IPS-NIHi11 (cell line): ENCODE measurements around the gene LMF2.
"Not testable (repeated sequence)": the region's sequence is repeated elsewhere in the genome, so short reads cannot be mapped to it uniquely, and the experiment has no call there.

Experiments used
- DNase-seq: peaks from one replicate; pipeline ENCODE4 v3.0.0; 2012; ENCODE audit warnings: mixed read lengths, low spot score

Gene LMF2, protein sequence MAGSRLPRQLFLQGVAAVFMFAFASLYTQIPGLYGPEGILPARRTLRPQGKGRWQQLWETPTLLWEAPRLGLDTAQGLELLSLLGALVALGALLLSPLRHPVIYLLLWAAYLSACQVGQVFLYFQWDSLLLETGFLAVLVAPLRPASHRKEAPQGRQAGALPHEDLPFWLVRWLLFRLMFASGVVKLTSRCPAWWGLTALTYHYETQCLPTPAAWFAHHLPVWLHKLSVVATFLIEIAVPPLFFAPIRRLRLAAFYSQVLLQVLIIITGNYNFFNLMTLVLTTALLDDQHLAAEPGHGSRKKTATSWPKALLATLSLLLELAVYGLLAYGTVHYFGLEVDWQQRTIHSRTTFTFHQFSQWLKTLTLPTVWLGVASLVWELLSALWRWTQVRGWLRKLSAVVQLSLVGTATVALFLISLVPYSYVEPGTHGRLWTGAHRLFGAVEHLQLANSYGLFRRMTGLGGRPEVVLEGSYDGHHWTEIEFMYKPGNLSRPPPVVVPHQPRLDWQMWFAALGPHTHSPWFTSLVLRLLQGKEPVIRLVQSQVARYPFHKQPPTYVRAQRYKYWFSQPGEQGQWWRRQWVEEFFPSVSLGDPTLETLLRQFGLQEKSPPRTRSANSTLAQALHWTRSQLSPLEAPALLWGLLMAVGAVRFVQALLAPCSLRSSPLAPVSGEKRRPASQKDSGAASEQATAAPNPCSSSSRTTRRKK

GRCh38 chr22:50507421-50507990 lies at the start of gene LMF2:
Gene LMF2, minus strand, starts transcription at chr22:50507702. Its CDS starts 27 bp downstream, at chr22:50507675.
- DNase-seq, result peak; percentile 99

DNA sequence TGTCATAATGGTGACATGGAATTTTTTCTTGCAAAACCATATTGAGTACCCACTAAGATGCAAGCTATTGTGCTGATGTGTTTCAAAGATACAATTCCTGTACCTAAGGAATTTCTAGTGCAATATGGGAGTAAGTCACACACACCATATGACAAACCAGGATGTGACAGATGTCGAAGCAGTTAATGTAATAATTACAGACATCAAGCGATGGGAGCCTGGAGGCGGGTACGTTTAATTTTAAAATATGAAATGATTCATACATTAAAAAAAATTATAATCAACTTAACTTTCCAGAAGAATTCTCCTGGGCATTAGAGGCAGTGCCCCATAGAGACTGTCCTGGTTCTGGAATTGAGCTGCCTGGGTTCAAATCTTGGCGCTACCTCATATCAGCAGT lies 49.2 kb upstream of the LMF2 start:
- no peak for DNase-seq

- no peak for DNase-seq
Observed at GRCh38 chr22:50553310-50553709, 45.8 kb upstream of the LMF2 start.

GRCh38 chr22:50551160-50551752 lies 43.8 kb upstream of the LMF2 start:
- no peak for DNase-seq

GRCh38 chr22:50550395-50550794 lies 42.9 kb upstream of the LMF2 start:
- peak; percentile 9 for DNase-seq

- no peak for DNase-seq
Observed at GRCh38 chr22:50548921-50549790, 41.7 kb upstream of the LMF2 start.

GRCh38 chr22:50548040-50548920 lies 40.8 kb upstream of the LMF2 start:
- DNase-seq, result peak; percentile 39

- peak; percentile 39 for DNase-seq
Observed at GRCh38 chr22:50547263-50547985, 39.9 kb upstream of the LMF2 start.

GRCh38 chr22:50546326-50547262 lies 39.1 kb upstream of the LMF2 start:
- peak; percentile 35 for DNase-seq

GRCh38 chr22:50545522-50546325 lies 38.2 kb upstream of the LMF2 start, which contains the start of gene KLHDC7B:
Gene KLHDC7B, plus strand, starts transcription at chr22:50545899. Its CDS starts 345 bp downstream, at chr22:50546244.
- DNase-seq, result no peak

DNA sequence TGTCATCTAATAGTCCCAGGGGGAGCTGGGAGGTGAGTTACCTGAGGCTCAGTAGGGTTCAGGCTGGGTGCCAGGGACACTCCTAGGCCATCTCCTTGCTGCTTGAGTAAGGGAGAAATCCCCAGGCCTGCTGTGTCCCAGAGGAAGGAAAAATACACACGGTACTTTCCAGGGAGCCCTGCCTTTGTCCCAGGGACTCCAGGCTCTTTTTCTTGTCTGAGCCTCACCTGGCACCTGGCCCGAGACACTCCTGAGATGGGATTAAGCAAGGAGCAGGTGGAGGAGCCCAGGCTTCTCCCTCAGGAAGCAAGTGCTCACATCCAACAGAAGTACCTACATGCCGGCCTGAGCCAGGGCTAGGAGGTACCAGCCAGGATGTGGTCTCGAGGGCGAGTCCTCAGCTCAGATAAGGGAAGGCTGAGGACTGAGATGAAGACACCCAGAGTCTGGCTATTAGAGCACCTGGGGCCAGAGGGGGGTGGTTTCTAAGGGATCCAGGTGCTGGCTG lies 37.3 kb upstream of the LMF2 start:
- no peak for DNase-seq

- peak; percentile 98 for DNase-seq
Observed at GRCh38 chr22:50544078-50544745, 36.7 kb upstream of the LMF2 start.

- DNase-seq, result no peak
Observed at GRCh38 chr22:50542416-50542927, 35.0 kb upstream of the LMF2 start.

DNA sequence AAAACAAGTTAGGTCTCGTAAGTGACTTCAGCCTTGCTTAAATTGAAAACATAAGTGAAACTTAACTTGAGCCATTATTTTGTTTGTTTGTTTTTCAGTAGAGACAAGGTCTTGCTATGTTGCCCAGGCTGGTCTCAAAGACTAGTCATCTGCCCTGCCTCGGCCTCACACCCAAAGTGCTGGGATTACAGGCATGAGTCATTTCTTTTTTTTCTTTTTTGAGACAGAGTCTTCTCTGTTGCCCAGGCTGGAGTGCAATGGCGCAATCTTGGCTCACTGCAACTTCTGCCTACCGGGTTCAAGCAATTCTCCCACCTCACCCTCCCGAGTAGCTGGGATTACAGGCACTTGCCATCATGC lies 34.1 kb upstream of the LMF2 start:
- DNase-seq, result not testable (repeated sequence)

- DNase-seq, result no peak
Observed at GRCh38 chr22:50540381-50540780, 32.9 kb upstream of the LMF2 start.

GRCh38 chr22:50537765-50538164 lies 30.3 kb upstream of the LMF2 start:
- no peak for DNase-seq

DNA sequence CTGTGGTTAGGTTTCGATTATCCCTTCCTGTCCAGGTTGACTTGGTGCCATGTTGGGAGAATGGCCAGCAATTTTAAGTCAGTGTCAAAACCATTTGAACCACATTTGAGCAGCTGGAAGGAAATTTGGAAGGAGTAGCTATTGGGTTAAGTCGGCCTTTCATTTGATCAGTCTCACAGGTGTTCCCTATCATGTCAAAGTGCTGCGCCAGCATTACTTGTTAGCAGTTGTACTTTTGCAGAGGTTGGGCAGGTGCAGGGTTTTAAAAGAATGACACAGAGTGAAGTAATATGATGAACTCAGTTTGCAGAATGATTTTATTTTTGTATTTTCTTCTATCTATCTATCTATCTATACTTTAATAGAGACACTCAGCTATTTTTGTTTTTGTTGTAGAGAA lies 28.7 kb upstream of the LMF2 start:
- no peak for DNase-seq
